C4-2B (cell line): ENCODE results near the gene BACH1.
"Not testable (repeated sequence)": the region's sequence is repeated elsewhere in the genome, so short reads cannot be mapped to it uniquely, and the experiment has no call there.

Experiments used
- ZFX ChIP-seq: fragments of 450-650 bp; IDR thresholded peaks from 2 replicates; pipeline ENCODE4 v1.6.1; 2017
- TF ChIP-seq, protein P1 (sequence below): fragments of 450-650 bp; conservative IDR thresholded peaks from 2 replicates; pipeline ENCODE4 v1.5.1; 2017; ENCODE audit warnings: mild to moderate bottlenecking

DNA sequence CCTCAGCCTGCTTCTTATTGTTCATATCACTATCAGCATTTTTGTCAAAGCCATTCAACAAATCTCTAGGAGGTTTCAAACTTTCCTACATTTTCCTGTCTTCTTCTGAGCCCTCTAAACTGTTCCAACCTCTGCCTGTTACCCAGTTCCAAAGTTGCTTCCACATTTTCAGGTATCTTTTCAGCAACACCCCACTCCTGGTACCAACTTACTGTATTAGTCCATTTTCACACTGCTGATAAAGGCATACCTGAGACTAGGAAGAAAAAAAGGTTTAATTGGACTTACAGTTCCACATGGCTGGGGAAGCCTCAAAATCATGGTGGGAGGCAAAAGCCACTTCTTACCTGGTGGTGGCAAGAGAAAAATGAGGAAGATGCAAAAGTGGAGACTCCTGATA, 44.9 kb upstream of the BACH1 start:
- TF ChIP-seq, protein P1, sequence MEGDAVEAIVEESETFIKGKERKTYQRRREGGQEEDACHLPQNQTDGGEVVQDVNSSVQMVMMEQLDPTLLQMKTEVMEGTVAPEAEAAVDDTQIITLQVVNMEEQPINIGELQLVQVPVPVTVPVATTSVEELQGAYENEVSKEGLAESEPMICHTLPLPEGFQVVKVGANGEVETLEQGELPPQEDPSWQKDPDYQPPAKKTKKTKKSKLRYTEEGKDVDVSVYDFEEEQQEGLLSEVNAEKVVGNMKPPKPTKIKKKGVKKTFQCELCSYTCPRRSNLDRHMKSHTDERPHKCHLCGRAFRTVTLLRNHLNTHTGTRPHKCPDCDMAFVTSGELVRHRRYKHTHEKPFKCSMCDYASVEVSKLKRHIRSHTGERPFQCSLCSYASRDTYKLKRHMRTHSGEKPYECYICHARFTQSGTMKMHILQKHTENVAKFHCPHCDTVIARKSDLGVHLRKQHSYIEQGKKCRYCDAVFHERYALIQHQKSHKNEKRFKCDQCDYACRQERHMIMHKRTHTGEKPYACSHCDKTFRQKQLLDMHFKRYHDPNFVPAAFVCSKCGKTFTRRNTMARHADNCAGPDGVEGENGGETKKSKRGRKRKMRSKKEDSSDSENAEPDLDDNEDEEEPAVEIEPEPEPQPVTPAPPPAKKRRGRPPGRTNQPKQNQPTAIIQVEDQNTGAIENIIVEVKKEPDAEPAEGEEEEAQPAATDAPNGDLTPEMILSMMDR: not testable (repeated sequence)
- TF ChIP-seq ZFX: not testable (repeated sequence)
